ENCODE results near the gene PKNOX1. TPM values are rescaled to one million over a fixed set of nuclear protein-coding genes. Genes with fewer than 3 reads are reported as not detected.
"Not testable (repeated sequence)": the region's sequence is repeated elsewhere in the genome, so short reads cannot be mapped to it uniquely, and the experiment has no call there.

PKNOX1 gene
- total RNA-seq, 1 experiment from 2014 or later: 43.4 TPM

GRCh38 chr21:43068065-43068464 lies 93.7 kb downstream of the PKNOX1 start:
- WGBS (ENCODE audit: extremely low coverage, insufficient read length, low lambda C conversion rate): no CpG with 5 or more reads among the region's 12 CpGs
- H2BK5ac ChIP-seq (ENCODE audit: insufficient read length, low read length); H3K4me1 Mint-ChIP-seq; H2BK20ac ChIP-seq (ENCODE audit: low read depth, low read length, poor library complexity, severe bottlenecking); H4K8ac ChIP-seq (replicated peaks; ENCODE audit: insufficient read length, low read depth, low read length); H3K27ac ChIP-seq (ENCODE audit: insufficient read length, low read depth, low read length); DNase-seq; H2AFZ ChIP-seq (ENCODE audit: low read length); H4K91ac ChIP-seq (ENCODE audit: insufficient read length, low read depth, low read length); H3K23me2 ChIP-seq (ENCODE audit: insufficient read length, low read depth, low read length, poor library complexity, severe bottlenecking); H4K20me1 ChIP-seq (ENCODE audit: control insufficient read depth, insufficient read depth, insufficient read length); H3K9me3 Mint-ChIP-seq; H3K9me3 ChIP-seq (ENCODE audit: control insufficient read depth, low read depth, low read length); H2BK15ac ChIP-seq (ENCODE audit: low read depth, low read length); H3K79me1 ChIP-seq (ENCODE audit: insufficient read depth, low read depth, low read length, poor library complexity, severe bottlenecking); H3K27me3 Mint-ChIP-seq (ENCODE audit: low read depth); H3T11ph ChIP-seq (ENCODE audit: low read length); H3K36me3 Mint-ChIP-seq (ENCODE audit: insufficient read depth in 1 of 3, low read depth in 3 of 3); H2BK120ac ChIP-seq (ENCODE audit: low read depth, low read length, poor library complexity, severe bottlenecking); H2AK5ac ChIP-seq (ENCODE audit: insufficient read length, low read length); H3K4me3 Mint-ChIP-seq; H3K18ac ChIP-seq (ENCODE audit: insufficient read length, low read depth, low read length); H3K4ac ChIP-seq (ENCODE audit: low read depth, low read length); H3K79me2 ChIP-seq (ENCODE audit: insufficient read depth, low read length); H2BK12ac ChIP-seq (ENCODE audit: insufficient read length, low read depth, low read length); H3K4me2 ChIP-seq (ENCODE audit: insufficient read depth, insufficient read length, low read length); H3K27ac Mint-ChIP-seq; H3K14ac ChIP-seq (ENCODE audit: insufficient read depth, low read length); H3K9ac ChIP-seq (ENCODE audit: extremely low read depth, insufficient read length, low read length); H3K4me1 ChIP-seq (ENCODE audit: insufficient read depth, low read length); H4K5ac ChIP-seq (ENCODE audit: insufficient read length, low read depth, low read length); H3K23ac ChIP-seq (ENCODE audit: insufficient read length, low read depth, low read length); H3K27me3 ChIP-seq (ENCODE audit: insufficient read depth, low read length); H3K56ac ChIP-seq (ENCODE audit: insufficient read length, low read depth, low read length): not testable (repeated sequence)

GRCh38 chr21:43069682-43070081 lies 95.3 kb downstream of the PKNOX1 start:
- H3K4me2 ChIP-seq (ENCODE audit: insufficient read depth, insufficient read length, low read length); H3K27me3 ChIP-seq (ENCODE audit: insufficient read depth, low read length); H4K8ac ChIP-seq (replicated peaks; ENCODE audit: insufficient read length, low read depth, low read length); H2BK120ac ChIP-seq (ENCODE audit: low read depth, low read length, poor library complexity, severe bottlenecking); H4K91ac ChIP-seq (ENCODE audit: insufficient read length, low read depth, low read length); H2BK15ac ChIP-seq (ENCODE audit: low read depth, low read length); H3K9me3 ChIP-seq (ENCODE audit: control insufficient read depth, low read depth, low read length); H2AFZ ChIP-seq (ENCODE audit: low read length); DNase-seq; H2BK12ac ChIP-seq (ENCODE audit: insufficient read length, low read depth, low read length); H3K4me3 Mint-ChIP-seq; H3K9me3 Mint-ChIP-seq; H3K27me3 Mint-ChIP-seq (ENCODE audit: low read depth); H3K27ac ChIP-seq (ENCODE audit: insufficient read length, low read depth, low read length); H3K27ac Mint-ChIP-seq; H2BK20ac ChIP-seq (ENCODE audit: low read depth, low read length, poor library complexity, severe bottlenecking); H3K4me1 Mint-ChIP-seq; H4K5ac ChIP-seq (ENCODE audit: insufficient read length, low read depth, low read length); H3K4me1 ChIP-seq (ENCODE audit: insufficient read depth, low read length); H3T11ph ChIP-seq (ENCODE audit: low read length); H3K79me2 ChIP-seq (ENCODE audit: insufficient read depth, low read length); H3K23ac ChIP-seq (ENCODE audit: insufficient read length, low read depth, low read length); H3K36me3 Mint-ChIP-seq (ENCODE audit: insufficient read depth in 1 of 3, low read depth in 3 of 3); H3K14ac ChIP-seq (ENCODE audit: insufficient read depth, low read length); H3K9ac ChIP-seq (ENCODE audit: extremely low read depth, insufficient read length, low read length); H3K18ac ChIP-seq (ENCODE audit: insufficient read length, low read depth, low read length); H2BK5ac ChIP-seq (ENCODE audit: insufficient read length, low read length); H4K20me1 ChIP-seq (ENCODE audit: control insufficient read depth, insufficient read depth, insufficient read length); H3K79me1 ChIP-seq (ENCODE audit: insufficient read depth, low read depth, low read length, poor library complexity, severe bottlenecking); H2AK5ac ChIP-seq (ENCODE audit: insufficient read length, low read length); H3K56ac ChIP-seq (ENCODE audit: insufficient read length, low read depth, low read length); H3K23me2 ChIP-seq (ENCODE audit: insufficient read length, low read depth, low read length, poor library complexity, severe bottlenecking); H3K4ac ChIP-seq (ENCODE audit: low read depth, low read length): not testable (repeated sequence)
- WGBS (ENCODE audit: extremely low coverage, insufficient read length, low lambda C conversion rate): no CpG with 5 or more reads among the region's 10 CpGs

All from H9 (cell line).